Parathyroid adenoma (tissue), 2 donors: ENCODE measurements around the gene STAC.

Experiments used
- H2AFZ ChIP-seq: fragments of 300-600 bp; sonication (generic); one replicate; pipeline ENCODE4 v1.7.0; 2017; ENCODE audit warnings: antibody characterized with exemption, mild to moderate bottlenecking
- H3K27ac ChIP-seq: fragments of 300-600 bp; sonication (generic); one replicate; pipeline ENCODE4 v1.7.0; 2017
- H3K27me3 ChIP-seq: fragments of 300-600 bp; sonication (generic); one replicate; pipeline ENCODE4 v1.7.0; 2017; ENCODE audit warnings: low read length; ENCODE audit not compliant: control insufficient read depth, insufficient read depth
- H3K36me3 ChIP-seq: fragments of 300-600 bp; sonication (generic); one replicate; pipeline ENCODE4 v1.7.0; 2017; ENCODE audit warnings: low read length; ENCODE audit not compliant: control insufficient read depth, insufficient read depth
- H3K4me1 ChIP-seq: fragments of 300-600 bp; sonication (generic); one replicate; pipeline ENCODE4 v1.7.0; 2017; ENCODE audit warnings: control low read depth
- H3K4me2 ChIP-seq: fragments of 300-600 bp; sonication (generic); one replicate; pipeline ENCODE4 v1.7.0; 2017; ENCODE audit warnings: low read length
- H3K4me3 ChIP-seq: fragments of 300-600 bp; sonication (generic); one replicate; pipeline ENCODE4 v1.7.0; 2017; ENCODE audit warnings: low read depth, low read length
- H3K79me2 ChIP-seq: fragments of 300-600 bp; sonication (generic); one replicate; pipeline ENCODE4 v1.7.0; 2017; ENCODE audit warnings: control low read depth
- H3K9ac ChIP-seq: fragments of 300-600 bp; sonication (generic); one replicate; pipeline ENCODE4 v1.7.0; 2017; ENCODE audit warnings: mild to moderate bottlenecking
- H3K9me3 ChIP-seq: fragments of 300-600 bp; sonication (generic); one replicate; pipeline ENCODE4 v1.7.0; 2017; ENCODE audit warnings: low read length; ENCODE audit not compliant: control insufficient read depth
- CTCF ChIP-seq: fragments of 300-600 bp; sonication (generic); IDR thresholded peaks from one replicate; pipeline ENCODE4 v1.7.0; 2017; ENCODE audit warnings: antibody characterized with exemption, mild to moderate bottlenecking
- donor health status: primary hyperparathyroidism.

Gene STAC

GRCh38 chr3:36511791-36512486 lies 131.6 kb downstream of the STAC start:
- no peaks in the 10 kb centered on the region for H3K4me1 ChIP-seq

GRCh38 chr3:36512555-36512954 lies 132.3 kb downstream of the STAC start:
- Histone ChIP-seq H3K4me2 (no peak overlapping the region), H3K79me2 (no peaks in the 10 kb centered on the region), H3K9ac (no peak overlapping the region), H2AFZ (no peak overlapping the region), H3K27me3 (no peaks in the 10 kb centered on the region), H3K4me3 (no peak overlapping the region), H3K27ac (no peak overlapping the region), H3K4me1 (no peaks in the 10 kb centered on the region), H3K36me3 (no peaks in the 10 kb centered on the region), H3K9me3 (no peaks in the 10 kb centered on the region)
- TF ChIP-seq CTCF: no peak

More at GRCh38 chr3:36511791-36512486, 131.6 kb downstream of the STAC start:
- no peaks in the 10 kb centered on the region for H3K36me3 ChIP-seq
- H3K27ac ChIP-seq: no peak overlapping the region
- H3K79me2 ChIP-seq: no peaks in the 10 kb centered on the region
- H3K9me3 ChIP-seq: no peaks in the 10 kb centered on the region
- no peak overlapping the region for H3K4me2 ChIP-seq
- no peak for TF ChIP-seq CTCF
- no peak overlapping the region for H3K9ac ChIP-seq
- no peak overlapping the region for H2AFZ ChIP-seq
- no peak overlapping the region for H3K4me3 ChIP-seq
- no peaks in the 10 kb centered on the region for H3K27me3 ChIP-seq

GRCh38 chr3:36514171-36514570 lies 133.9 kb downstream of the STAC start:
- H3K9ac ChIP-seq: no peak overlapping the region
- H3K36me3 ChIP-seq: no peaks in the 10 kb centered on the region
- H3K4me2 ChIP-seq: no peak overlapping the region
- H3K27me3 ChIP-seq: no peaks in the 10 kb centered on the region
- H3K4me3 ChIP-seq: no peak overlapping the region
- no peak overlapping the region for H3K27ac ChIP-seq
- no peaks in the 10 kb centered on the region for H3K9me3 ChIP-seq
- no peak overlapping the region for H2AFZ ChIP-seq
- H3K4me1 ChIP-seq: no peaks in the 10 kb centered on the region
- H3K79me2 ChIP-seq: no peaks in the 10 kb centered on the region
- no peak for TF ChIP-seq CTCF

GRCh38 chr3:36519682-36520081 lies 139.4 kb downstream of the STAC start:
- Histone ChIP-seq H3K9ac (no peak overlapping the region), H2AFZ (no peak overlapping the region), H3K9me3 (no peaks in the 10 kb centered on the region), H3K27ac (no peak overlapping the region), H3K4me2 (no peak overlapping the region), H3K27me3 (no peaks in the 10 kb centered on the region), H3K79me2 (no peaks in the 10 kb centered on the region), H3K4me3 (no peak overlapping the region), H3K36me3 (no peaks in the 10 kb centered on the region), H3K4me1 (no peaks in the 10 kb centered on the region)
- no peak for TF ChIP-seq CTCF
